ENCODE results near the gene MS4A1.

DNA sequence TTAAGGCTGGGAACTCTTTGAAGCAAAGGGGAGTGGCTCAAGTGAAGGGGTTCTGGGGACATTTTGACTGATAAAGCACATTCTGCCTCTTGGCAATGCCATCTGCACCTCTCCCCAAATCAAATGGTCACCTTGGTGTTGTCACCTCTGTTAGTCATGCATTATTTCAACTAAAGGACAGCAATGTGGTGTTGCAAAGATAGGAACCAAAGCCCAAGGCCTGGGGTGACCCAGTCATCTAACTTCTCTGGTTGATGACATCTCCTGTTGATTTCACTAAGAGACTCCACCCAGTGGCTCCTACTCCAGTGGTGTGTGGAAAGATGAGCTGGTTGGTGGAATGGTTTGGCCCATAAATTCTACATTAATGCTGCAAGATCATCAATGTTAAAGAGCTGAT is 7.8 kb upstream of the MS4A1 start:
- TF ChIP-seq, protein P1, sequence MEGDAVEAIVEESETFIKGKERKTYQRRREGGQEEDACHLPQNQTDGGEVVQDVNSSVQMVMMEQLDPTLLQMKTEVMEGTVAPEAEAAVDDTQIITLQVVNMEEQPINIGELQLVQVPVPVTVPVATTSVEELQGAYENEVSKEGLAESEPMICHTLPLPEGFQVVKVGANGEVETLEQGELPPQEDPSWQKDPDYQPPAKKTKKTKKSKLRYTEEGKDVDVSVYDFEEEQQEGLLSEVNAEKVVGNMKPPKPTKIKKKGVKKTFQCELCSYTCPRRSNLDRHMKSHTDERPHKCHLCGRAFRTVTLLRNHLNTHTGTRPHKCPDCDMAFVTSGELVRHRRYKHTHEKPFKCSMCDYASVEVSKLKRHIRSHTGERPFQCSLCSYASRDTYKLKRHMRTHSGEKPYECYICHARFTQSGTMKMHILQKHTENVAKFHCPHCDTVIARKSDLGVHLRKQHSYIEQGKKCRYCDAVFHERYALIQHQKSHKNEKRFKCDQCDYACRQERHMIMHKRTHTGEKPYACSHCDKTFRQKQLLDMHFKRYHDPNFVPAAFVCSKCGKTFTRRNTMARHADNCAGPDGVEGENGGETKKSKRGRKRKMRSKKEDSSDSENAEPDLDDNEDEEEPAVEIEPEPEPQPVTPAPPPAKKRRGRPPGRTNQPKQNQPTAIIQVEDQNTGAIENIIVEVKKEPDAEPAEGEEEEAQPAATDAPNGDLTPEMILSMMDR (IDR thresholded peaks at IDR 0.05), result no peak
- no peak for TF ChIP-seq POLR2A (IDR thresholded peaks at IDR 0.05)

Data from right lobe of liver (tissue), 4 donors.